IPS DF 4.7 (cell line): Measurements from ENCODE around the gene ADD2.

Experiments
- DNase-seq: peaks from one replicate; pipeline ENCODE4 v3.0.0-alpha.2; 2013; ENCODE audit warnings: low spot score; ENCODE audit errors: extremely low read depth

Gene ADD2

DNA sequence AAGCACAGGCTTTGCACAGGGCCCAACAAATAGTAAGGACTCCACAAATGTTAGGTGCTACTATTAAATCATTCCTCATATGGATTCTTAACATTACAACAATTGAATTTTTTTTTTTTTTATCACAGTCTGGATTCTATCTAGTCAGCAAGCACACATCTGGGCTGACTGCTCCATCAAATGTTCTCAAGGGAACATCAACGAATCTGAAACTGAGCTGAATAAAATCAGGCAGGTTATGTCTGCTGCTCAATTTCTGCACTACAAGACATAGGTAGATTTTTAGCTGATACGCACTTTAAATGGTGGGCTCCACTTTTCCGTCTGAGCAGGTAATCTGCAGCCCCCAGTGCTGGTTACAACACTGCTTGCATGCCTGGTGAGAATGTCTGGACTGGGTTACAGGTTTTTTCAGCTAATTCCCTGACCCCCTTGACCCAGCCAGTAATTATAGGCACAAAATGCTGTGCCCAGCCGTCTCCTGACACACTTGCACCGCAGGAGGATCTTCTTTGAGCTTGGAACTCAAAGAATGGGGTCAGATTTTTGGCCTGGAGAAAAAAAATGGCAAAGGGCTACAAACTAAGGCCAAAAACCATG is 44.6 kb downstream of the ADD2 start:
- no peak for DNase-seq

DNA sequence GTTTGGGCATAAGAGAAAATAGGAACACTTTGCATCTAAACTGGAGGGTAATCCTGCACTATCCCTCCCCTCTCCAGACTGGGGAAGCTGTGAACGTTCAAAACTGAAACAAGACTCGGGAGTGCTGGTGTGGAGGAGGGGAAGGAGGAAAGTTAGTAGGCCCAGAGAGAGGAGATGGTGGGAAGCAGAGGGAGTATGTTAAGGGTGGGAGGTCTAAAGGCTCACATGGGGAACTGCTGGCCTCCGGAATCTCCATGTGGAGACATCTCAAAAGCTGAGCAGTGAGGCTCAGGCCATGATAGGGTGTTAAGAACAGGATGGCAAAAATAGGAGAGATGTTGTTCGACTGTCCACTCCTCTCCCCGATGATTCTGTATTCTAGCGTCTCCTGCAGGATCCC is 47.9 kb downstream of the ADD2 start:
- DNase-seq = no peak

- DNase-seq = no peak
These were observed 48.8 kb downstream of the ADD2 start for GRCh38 chr2:70719231-70719630.

GRCh38 chr2:70718736-70719135 is 49.3 kb downstream of the ADD2 start:
- no peak for DNase-seq

DNA sequence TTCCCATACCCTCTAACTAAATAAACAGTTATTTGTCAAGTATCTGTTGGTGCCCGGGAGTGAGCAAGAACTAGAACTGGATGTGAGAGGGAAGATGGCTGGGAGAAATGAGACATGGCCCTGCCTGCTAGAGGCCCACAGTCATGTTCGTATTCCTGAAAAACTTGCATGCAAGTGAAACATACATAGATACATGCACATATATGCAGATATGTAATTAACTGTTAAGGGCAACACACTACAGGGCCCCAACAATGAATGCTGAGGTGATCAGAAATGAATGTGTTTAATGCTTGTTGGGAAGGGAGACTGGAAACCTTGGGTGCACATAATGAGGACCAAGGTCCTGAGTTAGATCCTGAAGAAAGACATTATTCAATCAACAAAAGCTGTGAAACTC is 49.8 kb downstream of the ADD2 start:
- no peak for DNase-seq

GRCh38 chr2:70717431-70718038 is 50.5 kb downstream of the ADD2 start:
- DNase-seq = no peak

GRCh38 chr2:70716951-70717350 is 51.0 kb downstream of the ADD2 start:
- DNase-seq = no peak

DNA sequence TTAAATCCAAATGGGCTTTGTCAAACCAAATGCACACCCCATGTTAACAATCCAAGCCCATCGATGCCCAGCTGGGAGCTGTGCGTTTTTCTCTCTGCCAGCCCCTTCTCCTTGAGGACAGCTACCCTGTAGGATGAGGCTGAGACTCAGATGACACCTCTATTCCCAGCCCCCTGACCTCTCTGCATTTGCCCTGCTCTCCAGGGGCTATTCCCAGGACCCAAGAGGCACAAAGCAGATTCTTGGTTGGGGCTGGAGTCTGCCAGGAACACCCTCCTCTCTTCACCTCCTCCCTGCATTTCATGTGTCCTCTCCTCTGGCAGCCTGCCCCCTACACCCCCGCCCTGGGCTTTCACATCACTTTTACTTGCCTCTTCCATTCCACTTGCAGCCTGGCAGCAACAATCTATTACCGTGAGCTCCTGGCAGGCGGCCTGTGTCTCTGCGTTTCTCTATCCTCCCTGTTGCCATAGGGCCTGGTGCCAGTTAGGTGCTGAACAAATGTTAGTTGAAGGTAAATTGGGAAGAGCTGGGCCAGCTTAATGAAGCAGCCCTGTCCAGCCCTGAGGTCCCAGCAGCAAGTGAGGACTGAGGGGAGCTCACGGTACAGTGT is 51.8 kb downstream of the ADD2 start:
- DNase-seq = no peak

DNA sequence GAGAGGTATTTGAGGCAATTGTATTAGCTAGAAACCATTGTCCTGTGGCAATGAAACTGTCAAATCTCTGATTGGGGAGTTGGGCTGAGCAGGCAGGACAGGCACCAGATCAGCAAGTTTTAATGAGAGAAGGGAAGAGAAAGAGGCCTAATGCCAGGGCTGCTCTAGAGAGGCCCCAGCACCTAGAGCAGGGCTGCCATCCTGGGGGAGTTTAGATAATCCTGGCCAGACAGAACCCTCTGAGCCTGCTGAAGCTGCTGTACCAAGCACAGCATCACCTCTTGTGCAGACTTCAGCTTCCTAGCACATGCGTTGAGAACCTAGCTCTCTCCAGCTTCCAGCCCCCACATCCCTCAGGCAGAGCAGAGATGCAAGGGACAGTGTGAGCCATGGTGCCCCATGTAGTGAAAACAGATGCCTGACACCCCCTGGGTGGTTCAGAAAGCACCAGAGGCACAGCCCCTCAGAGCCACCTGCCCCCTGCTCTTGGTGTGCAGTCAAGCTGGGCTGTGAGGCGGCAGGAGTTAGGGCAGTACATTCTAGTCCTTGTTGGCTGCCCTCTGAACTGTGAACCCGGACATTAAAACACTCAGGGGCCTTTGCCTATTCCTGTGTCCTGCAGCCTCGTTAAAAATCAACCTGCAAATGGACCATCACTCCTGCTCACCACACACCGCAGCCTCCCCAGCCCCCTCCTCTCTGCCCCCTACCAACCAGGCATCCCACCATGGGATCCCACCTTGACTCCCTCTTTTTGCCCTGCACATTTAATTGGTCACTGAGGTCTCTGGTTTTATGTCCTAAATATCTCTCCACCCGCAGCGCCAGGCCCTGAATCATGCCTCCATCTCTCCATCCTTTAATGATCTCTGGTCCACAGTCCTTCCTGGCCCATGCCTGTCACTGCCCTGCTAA is 52.7 kb downstream of the ADD2 start:
- no peak for DNase-seq

DNA sequence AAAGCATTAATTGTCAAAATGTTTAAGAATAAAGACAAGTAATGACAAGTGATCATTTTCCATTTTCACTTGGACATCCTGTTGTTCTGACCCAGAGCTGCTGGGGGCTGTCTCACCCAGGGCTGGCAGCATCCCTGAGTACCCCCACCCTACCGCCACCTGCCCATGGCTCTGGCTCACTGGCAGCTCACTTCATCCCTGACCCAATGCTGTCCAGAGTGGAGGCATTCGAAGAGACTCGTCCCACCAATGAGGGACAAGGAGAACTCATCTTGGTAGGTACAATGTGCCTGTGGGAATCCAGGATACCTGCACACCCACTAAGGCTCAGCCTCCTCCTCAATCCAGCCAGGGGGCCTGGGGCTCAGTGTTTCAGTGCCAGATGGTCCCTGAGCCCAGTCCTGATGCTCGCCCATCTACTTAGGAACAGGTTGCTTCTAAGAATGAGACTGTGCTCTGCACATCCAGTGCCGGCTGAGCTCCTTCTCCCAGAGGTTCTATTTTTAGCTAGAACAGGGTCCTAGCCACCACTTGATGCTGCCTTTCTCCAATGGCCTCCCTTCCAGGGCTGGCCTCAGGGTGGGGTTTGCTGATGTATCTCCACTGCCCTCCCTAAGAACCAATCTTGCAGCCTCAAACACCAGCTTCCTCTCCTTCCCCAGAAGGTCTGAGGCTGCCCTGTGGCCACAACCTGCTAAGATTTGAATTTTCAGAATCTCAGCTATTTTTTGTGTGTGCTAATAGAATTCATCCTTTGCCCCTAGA is 53.7 kb downstream of the ADD2 start:
- no peak for DNase-seq

- no peak for DNase-seq
These were observed 55.1 kb downstream of the ADD2 start for GRCh38 chr2:70712916-70713315.

- DNase-seq = no peak
These were observed 56.8 kb downstream of the ADD2 start for GRCh38 chr2:70711191-70711590.

DNA sequence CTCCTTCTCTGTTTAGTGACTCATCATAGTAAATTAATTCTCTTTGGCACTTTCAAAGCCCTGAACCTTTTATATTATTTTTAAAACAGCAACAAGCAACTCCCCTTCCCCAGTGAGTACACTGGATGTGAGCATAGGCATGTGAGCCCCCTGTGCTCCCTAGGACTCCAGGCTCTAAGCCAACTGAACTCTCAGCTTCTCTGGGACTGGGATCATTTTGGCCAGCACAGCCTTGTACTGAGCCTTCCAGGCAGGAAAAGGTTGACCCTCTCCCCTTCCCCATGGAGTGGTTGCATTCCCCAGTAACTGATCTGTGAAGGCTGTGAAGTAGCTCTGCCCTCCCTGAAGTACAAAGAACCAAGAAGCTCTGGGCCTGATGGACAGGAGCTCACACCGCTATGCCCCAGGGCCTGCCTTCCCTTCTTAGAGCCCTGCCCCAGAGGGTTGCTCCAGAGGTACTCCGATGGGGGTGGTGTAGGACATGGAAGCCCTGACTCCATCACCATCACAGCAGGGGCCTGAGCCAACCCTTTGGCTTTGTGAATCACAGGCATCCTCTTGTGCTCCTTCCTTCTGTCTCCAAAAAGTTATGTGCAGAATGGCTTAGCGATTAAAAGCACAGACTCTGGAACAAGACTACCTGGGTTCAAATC is 57.8 kb downstream of the ADD2 start:
- no peak for DNase-seq

GRCh38 chr2:70709275-70710037 is 58.5 kb downstream of the ADD2 start:
- DNase-seq = no peak

GRCh38 chr2:70708376-70709199 is 59.4 kb downstream of the ADD2 start:
- DNase-seq = no peak

DNA sequence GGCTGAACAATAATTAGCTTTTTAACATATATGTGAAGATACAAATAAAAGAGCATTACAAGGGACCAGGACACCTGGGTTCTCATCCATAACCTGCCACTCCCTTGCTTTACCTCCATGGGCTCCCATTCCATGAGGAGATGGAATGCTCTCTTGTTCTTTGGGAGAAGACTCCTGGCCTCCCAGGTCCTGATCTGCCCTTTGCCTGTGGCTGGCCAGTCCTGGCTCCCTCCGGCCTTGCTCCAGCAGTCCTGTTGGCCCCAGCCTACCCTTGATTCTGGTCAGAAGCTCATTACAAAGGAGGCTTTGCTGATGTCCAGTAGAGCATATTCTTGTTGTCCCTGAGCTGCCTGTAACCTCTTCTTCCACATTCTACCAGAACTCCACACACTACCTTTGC is 60.3 kb downstream of the ADD2 start:
- DNase-seq = no peak

DNA sequence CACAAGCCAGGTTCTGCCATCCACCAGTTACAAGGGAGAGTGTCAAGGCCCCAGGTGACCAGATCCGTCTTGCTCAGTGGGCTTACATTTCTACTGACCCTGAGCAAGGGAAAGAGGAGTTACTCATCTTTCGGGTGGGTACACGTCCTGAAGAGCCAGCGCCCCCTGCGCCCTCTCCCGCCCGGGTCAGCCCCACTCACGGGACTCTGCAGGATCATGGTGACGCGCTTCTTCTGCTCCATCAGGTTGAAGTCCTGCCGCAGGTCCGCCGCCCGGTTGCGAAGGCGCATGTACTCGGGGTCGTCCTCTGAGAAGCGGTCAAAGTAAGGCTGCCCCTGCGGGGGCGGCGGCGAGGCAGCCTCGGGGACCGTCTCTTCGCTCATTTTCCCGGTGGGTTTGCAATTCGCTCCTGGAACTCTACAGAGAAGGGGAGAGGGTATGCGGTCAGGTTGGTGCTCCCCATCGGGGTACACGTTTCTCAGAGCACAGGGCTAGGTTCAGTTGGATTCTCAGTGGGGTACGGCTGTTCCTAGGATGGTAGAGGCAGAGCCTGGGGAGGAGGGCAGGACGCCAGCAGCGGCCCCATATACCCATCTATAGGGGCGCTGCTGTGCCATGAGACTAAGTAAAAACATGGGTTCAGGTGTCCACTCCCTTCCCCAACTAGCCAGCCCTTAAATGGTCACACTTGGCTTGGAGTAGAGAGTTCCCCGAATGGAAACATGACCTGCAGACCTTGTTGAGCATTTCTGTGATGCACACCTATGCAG is 61.8 kb downstream of the ADD2 start:
- DNase-seq = no peak

DNA sequence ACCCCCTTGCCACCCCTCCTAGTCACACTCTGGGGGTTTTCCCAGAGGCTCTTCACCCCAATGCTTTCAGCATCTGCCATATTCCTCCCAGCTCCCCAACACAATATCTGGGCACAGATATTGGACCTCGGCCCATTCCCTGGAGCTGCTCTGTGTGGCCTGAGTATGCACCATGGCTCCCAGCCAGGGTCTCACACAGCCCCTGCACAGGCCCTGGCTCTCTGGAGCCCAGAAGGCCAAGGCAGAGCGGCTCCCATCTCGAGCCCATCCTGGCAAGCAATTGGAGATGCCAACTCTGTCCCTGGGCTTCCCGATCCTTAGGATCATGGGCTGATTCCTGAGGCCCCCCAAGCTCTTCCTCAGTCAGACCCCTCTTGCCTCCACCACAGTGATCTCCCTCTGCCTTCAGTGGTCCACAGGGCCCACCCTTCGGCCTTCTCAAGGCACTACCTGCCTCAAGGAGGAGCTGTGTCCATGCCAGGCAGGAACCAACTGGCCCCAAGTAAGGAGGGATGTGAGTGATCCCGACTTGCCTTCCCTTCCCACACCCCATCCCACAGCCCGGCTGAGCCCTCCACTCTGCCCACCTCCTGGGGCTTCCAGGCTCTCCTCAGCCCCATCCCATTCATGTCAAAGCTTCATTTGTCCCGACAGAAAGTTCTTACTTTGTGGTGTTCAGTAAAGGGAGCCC is 62.7 kb downstream of the ADD2 start:
- no peak for DNase-seq
